Activated T-helper 1 cell treated with anti-CD3 and anti-CD28 coated beads, Interleukin-12 subunit alpha, Interleukin-12 subunit beta, Interleukin-2, Interleukin-4 antibody, amounts not matched to agents 30 ng/mL and 10 ng/mL and 1 ng/mL, durations not matched to agents 14 hours and 24 hours and 36 hours (primary cell): Measurements from ENCODE around the gene PDCD1. TPM values are rescaled to one million over a fixed set of nuclear protein-coding genes. Genes with fewer than 3 reads are reported as not detected.
A peak's percentile ranks its signal among the peaks of the same experiment; 100 is the strongest.

Experiments
- DNase-seq: peaks from one replicate; pipeline ENCODE4 v3.0.0; 2021; ENCODE audit warnings: low spot score
- H3K27ac Mint-ChIP-seq: one replicate; pipeline ENCODE4 v1.8.0; 2021; ENCODE audit warnings: mild to moderate bottlenecking, mixed read lengths
- H3K27me3 Mint-ChIP-seq: one replicate; pipeline ENCODE4 v1.8.0; 2022; ENCODE audit warnings: mild to moderate bottlenecking, moderate library complexity, mixed read lengths; ENCODE audit not compliant: insufficient read depth
- H3K36me3 Mint-ChIP-seq: one replicate; pipeline ENCODE4 v1.8.0; 2021; ENCODE audit warnings: low read depth, mixed read lengths
- H3K4me1 Mint-ChIP-seq: one replicate; pipeline ENCODE4 v1.8.0; 2021; ENCODE audit warnings: low read depth, mixed read lengths
- H3K4me3 Mint-ChIP-seq: one replicate; pipeline ENCODE4 v1.8.0; 2021; ENCODE audit warnings: mild to moderate bottlenecking, moderate library complexity, mixed read lengths
- H3K9me3 Mint-ChIP-seq: one replicate; pipeline ENCODE4 v1.8.0; 2021; ENCODE audit warnings: mixed read lengths
- intact Hi-C: fragments of 100-400 bp; cut with micrococcal nuclease; formaldehyde crosslinking; loops from one replicate; pipeline ENCODE4 v1.15.1; 2024
- total RNA-seq: library from RNA; stranded (reverse); gene quantifications from 2 replicates; pipeline ENCODE4 v1.2.3, GENCODE V29; 2022

Gene PDCD1
- total RNA-seq, 1 donor from 2014 or later, result 67.8 TPM

DNA sequence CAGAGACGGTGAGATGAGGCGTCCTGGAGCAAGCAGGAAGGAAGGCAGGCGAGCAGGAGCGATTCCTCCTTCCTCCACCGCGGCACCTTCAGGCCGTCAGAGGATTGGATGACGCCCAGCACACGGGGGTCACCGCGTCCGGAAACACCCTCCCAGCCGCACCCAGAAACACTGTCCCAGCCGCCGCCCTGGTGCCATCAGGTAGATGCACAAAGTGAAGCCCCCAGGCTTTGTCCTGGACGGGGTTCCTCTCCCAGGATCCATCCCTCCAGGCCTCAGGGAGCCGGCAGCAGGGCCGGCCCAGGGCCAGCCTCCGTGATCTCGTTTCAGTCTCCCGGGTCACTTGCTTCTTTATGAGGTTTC is 42.3 kb upstream of the PDCD1 start:
- H3K9me3 Mint-ChIP-seq, result no peaks in the 10 kb centered on the region
- intact Hi-C loops, result no loop called here
- no peak overlapping the region for H3K27ac Mint-ChIP-seq
- no peak for DNase-seq
- no peak overlapping the region for H3K4me3 Mint-ChIP-seq
- H3K27me3 Mint-ChIP-seq, result peaks cover 3% of the 10 kb centered on the region
- peaks cover 2% of the 10 kb centered on the region for H3K36me3 Mint-ChIP-seq
- no peaks in the 10 kb centered on the region for H3K4me1 Mint-ChIP-seq

DNA sequence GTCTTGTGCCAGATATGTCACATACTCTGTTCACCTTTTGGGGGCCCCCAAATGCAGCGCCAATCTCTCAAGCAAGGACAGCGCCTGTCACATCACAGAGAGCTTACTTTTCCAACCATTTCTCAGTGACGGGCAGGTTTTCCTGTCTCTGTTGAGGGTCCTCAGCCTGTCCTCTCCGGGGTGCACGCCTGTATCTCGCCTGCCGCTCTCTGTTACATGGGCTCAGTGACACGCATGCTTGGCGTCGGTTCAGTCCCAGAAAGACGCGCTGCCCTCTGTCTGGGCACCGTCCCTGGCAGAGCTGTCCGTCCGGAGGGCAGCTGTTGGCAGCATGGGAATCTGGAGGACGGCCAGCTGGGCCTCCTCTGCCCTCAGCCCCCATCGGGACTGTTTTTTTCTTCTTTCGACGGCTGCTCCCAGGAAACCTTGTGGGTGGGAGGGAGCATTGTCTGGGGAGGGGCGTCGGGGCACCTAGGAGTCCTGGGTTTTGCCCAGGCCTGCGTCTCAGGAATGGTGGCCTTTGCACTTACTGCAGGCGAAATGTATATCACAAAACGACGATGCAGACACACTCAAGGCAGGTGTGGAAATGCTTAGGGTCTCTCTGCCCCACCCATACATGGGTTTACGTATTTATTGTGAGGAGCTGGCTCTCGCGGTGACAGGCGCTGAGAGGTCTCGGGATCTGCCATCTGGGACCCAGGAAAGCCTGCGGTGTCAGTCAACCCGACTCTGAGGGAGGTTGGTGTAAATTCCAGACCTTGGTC is 41.7 kb upstream of the PDCD1 start:
- no peak overlapping the region for H3K27ac Mint-ChIP-seq
- intact Hi-C loops, result no loop called here
- H3K36me3 Mint-ChIP-seq, result peaks cover 2% of the 10 kb centered on the region
- no peak overlapping the region for H3K4me3 Mint-ChIP-seq
- no peak for DNase-seq
- no peaks in the 10 kb centered on the region for H3K4me1 Mint-ChIP-seq
- H3K27me3 Mint-ChIP-seq, result peaks cover 3% of the 10 kb centered on the region
- H3K9me3 Mint-ChIP-seq, result no peaks in the 10 kb centered on the region

DNA sequence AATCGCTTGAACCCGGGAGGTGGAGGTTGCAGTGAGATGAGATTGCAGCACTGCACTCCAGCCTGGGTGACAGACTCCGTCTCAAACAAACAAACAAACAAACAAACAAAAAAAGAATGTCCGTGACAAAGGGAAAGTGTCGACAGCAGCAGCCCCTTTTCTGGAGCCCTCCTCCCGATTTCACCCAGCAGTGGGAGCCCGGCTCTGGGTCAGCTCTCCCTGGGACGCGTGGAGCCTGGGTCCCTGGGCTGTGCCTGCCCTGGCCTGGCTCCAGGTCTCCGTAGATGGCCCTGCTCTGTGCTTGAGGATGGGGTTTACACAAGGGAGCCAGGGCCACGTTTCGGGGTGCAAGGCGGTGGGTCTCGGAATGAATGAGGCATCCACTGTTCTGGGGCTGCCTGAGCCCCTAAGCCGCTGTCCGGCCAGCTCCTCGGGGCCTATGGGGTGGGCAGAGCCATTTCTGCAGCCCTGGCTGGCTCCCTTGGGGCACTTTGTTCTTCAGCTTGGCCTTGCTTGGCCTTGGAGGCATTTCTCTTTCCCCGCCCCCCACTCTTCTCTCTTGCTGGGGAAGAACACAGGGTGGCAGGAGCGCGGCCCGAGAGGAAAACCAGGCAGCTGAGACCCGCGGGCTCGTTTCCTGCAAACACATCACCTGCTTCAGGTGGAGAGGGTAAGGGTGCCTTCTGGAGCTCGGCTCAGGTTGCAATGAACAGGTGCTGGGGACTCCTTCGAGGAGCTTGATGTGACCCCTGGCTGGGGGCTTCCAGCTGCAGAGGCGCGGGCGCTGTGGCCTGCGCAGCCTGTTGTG is 40.0 kb upstream of the PDCD1 start:
- no peak for DNase-seq
- H3K27ac Mint-ChIP-seq, result no peak overlapping the region
- H3K27me3 Mint-ChIP-seq, result peaks cover 3% of the 10 kb centered on the region
- no peaks in the 10 kb centered on the region for H3K9me3 Mint-ChIP-seq
- no peak overlapping the region for H3K4me3 Mint-ChIP-seq
- intact Hi-C loops, result no loop called here
- peaks cover 2% of the 10 kb centered on the region for H3K36me3 Mint-ChIP-seq
- no peaks in the 10 kb centered on the region for H3K4me1 Mint-ChIP-seq

DNA sequence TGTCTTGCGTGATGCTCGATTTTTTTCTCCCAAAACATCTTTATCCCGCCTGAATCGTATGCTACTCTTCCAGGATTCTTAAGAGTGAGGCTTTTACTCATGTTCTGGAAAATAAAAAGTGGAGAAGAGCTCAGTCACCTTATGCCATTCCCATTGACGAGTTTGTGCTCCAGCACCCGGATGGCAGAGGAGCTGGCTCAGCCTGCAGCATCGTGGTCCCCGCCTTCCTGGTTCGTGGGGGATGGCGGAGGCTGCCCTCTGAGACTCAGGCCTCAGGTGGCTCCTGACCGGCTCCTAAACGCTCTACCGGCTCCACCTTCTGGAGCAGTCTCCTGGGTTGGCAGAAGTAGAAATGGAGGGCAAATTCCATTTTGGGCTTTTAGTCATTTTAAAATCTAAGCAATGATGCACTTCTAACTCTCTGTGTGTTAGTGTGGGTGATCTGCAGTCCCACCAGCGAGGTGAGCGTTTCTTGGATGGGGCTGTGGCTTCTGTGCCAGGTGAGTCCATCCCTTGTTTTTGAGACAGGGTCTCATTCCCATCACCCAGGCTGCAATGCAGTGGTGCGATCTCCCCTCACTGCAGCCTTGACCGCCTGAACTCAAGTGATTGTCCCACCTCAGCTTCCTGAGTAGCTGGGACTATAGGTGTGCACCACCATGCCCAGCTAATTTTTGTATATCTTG is 38.7 kb upstream of the PDCD1 start:
- Mint-ChIP-seq H3K36me3 (peaks cover 2% of the 10 kb centered on the region), H3K27ac (peak overlapping the region; percentile 80)

DNA sequence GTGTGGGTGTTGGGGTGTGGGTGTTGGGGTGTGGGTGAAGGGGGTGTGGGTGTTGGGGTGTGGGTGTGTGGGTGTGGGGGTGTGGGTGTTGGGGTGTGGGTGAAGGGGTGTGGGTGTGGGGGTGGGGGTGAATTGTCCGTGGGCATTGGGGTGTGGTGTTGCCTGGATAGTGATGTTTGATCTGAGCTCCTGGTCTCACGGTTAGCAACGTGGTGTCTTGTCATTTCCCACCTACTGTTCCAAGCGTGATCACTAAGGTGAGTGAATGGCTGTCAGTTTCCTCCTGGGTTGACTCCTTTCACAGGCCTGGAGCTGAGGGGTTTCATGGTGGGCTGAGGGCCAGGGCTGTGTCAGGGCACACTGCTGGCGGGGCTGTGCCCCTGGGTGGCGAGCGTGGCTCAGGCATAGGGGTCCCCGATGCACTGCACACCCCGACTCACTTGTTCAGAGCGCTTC is 38.1 kb upstream of the PDCD1 start:
- H3K9me3 Mint-ChIP-seq, result no peaks in the 10 kb centered on the region
- H3K36me3 Mint-ChIP-seq, result peaks cover 2% of the 10 kb centered on the region
- intact Hi-C loops, result no loop called here
- H3K4me1 Mint-ChIP-seq, result no peaks in the 10 kb centered on the region
- H3K4me3 Mint-ChIP-seq, result no peak overlapping the region
- H3K27ac Mint-ChIP-seq, result peak overlapping the region; percentile 80
- peaks cover 2% of the 10 kb centered on the region for H3K27me3 Mint-ChIP-seq
- no peak for DNase-seq

More for the DNA sequence above, 38.7 kb upstream of the PDCD1 start:
- peak overlapping the region; percentile 7 for H3K4me3 Mint-ChIP-seq
- intact Hi-C loops, result no loop called here
- no peaks in the 10 kb centered on the region for H3K9me3 Mint-ChIP-seq
- H3K27me3 Mint-ChIP-seq, result peaks cover 3% of the 10 kb centered on the region
- no peak for DNase-seq
- no peaks in the 10 kb centered on the region for H3K4me1 Mint-ChIP-seq

DNA sequence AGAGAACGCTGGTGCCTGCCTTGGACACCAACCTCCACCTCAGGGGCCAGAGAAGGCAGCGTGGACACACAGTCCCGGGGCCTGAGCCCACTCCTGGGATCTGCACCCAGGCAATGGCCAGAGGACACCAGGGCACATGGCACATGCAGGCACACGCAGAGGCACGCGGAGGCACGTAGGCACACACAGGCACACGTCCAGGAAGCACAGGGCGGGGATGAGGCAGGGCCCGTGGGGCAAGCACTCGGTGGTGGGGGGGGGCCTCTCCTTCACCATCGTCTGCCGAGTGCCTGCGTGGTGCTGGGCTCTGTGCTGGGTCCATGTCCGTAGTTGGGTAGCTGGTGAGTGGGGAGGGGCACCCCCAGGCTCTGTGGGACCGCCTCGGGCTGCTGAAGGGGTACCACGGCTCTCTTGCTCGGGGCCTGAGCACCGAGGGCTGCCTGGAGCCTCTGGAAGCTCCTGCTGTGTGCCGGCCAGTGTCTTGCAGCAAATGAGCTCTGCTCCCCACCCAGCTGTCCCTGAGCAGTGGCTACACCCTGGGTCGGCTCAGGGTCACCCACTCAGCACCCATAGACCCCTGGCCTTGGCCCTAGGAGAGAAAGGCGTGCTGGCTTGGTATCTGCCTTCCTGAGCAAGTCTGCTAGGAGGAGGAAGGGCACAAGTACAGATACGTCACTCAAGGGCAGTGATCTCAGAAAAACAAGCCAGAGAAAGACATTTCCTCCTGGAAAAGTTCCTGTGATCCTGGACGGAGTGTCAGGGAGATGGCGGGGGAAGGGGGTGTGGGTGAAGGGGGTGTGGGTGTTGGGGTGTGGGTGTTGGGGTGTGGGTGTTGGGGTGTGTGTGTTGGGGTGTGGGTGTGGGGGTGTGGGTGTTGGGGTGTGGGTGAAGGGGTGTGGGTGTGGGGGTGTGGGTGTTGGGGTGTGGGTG is 37.3 kb upstream of the PDCD1 start:
- DNase-seq, result no peak
- H3K9me3 Mint-ChIP-seq, result no peaks in the 10 kb centered on the region
- H3K4me3 Mint-ChIP-seq, result peak overlapping the region; percentile 50
- intact Hi-C loops, result no loop called here
- H3K4me1 Mint-ChIP-seq, result no peaks in the 10 kb centered on the region
- peak overlapping the region; percentile 93 for H3K27ac Mint-ChIP-seq
- H3K27me3 Mint-ChIP-seq, result peaks cover 2% of the 10 kb centered on the region
- H3K36me3 Mint-ChIP-seq, result peaks cover 2% of the 10 kb centered on the region

DNA sequence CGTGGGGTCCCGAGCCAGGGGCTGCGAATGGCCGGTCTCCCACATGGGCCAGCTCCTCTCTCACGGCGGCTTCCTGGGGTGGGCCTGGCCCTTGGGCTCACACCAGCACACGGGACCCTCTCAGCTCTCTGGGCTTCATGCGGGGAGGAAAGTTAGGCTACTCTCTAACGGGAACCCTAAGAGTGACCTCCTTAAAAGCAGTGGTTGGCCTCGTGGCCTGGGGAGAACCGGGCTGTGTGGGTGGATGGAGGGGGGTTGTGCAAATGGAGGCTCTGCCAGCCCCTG is 36.7 kb upstream of the PDCD1 start:
- Mint-ChIP-seq H3K4me3 (no peak overlapping the region), H3K36me3 (peaks cover 2% of the 10 kb centered on the region), H3K27me3 (peaks cover 2% of the 10 kb centered on the region), H3K27ac (peak overlapping the region; percentile 74), H3K4me1 (no peaks in the 10 kb centered on the region), H3K9me3 (no peaks in the 10 kb centered on the region)
- intact Hi-C loops, result no loop called here
- DNase-seq, result no peak

DNA sequence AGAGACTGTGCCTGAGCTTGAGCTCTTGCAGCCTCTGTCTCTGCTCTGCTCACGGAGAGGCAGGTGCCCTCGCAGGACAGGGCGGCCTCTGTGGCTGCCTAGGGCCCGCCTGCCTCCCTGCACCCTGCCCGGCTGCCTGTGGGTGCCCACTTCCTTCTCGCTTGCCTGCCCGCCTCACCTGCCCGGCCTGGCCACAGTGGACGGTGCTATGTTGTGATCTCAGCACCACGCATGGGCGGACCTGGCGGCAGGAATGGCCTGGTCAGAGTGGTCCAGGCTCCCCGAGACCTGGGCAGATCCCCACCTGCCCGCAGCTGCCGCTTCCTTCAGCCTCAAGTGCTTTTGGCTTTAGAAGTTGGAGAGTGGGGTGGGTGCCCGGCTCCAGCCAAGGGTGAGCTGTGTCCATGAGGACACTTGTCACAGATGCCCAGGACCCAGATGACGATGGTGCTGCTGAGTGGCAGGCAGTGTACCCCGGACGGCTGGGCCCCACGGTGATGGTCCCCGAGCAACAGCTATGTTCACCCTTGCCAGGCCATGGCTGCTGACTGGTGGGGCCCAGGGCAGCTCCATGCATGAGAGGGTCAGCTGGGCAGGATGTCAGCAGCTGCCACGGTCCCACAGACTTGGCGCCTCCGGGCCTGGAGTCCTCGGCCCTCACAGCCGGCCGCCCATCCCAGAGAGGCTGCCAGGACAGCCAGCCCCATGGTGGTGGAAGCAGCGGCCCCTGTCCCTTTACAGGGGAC is 36.2 kb upstream of the PDCD1 start:
- intact Hi-C loops, result no loop called here
- no peaks in the 10 kb centered on the region for H3K9me3 Mint-ChIP-seq
- H3K4me3 Mint-ChIP-seq, result no peak overlapping the region
- peaks cover 2% of the 10 kb centered on the region for H3K36me3 Mint-ChIP-seq
- DNase-seq, result no peak
- peaks cover 2% of the 10 kb centered on the region for H3K27me3 Mint-ChIP-seq
- H3K27ac Mint-ChIP-seq, result no peak overlapping the region
- no peaks in the 10 kb centered on the region for H3K4me1 Mint-ChIP-seq

DNA sequence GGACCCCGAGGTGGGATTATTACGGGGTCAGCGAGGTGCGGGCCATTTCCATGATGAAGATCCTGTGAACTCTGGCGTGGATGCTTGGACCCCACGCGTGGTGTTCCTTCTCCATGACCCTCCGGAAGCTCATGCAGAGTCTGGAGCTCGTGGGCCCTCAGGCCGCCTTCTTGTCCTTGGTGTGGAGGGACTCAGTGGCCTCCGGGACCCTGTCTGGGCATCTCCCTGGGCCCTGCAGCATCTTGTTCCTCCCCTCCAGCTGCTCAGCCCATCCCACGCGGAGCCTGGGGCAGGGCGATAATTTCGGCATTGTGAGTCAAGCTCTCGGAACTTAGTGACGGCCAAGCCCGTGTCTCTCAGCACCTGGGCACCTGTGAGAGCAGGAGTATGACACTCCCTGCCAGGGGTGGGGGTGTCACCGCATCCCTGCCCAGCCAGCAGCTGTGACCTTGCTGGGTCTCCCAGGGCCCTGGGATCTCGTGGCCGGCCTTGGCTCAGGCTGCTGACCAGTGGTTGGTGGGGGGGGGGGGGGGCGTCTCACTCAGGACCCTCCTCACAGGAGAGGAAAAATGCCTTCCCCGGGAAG is 35.5 kb upstream of the PDCD1 start:
- Mint-ChIP-seq H3K27ac (peak overlapping the region; percentile 12), H3K4me3 (no peak overlapping the region), H3K36me3 (peaks cover 2% of the 10 kb centered on the region), H3K9me3 (no peaks in the 10 kb centered on the region), H3K27me3 (peaks cover 2% of the 10 kb centered on the region), H3K4me1 (no peaks in the 10 kb centered on the region)
- DNase-seq, result no peak
- intact Hi-C loops, result no loop called here

DNA sequence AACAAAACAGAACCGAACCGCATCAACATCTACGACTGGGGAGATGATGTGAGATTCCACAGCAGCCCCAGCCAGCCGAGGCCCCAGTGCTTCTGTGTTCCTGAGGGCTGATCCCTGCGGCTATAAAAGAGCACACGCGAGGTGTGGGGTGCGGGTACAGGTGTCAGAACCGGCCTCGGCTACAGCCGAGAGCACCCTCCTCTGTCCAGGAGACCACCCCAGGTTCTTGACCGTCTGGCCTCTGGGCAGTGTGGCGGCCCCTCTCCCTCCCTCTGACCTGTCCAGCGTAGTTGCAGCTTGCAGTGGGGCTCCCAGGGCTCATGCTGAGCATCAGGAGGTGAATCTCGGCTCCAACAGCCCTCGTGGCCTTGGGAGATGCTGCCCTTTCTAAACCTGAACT is 34.6 kb upstream of the PDCD1 start:
- no peak for DNase-seq
- intact Hi-C loops, result no loop called here
- Mint-ChIP-seq H3K27ac (no peak overlapping the region), H3K27me3 (peaks cover 2% of the 10 kb centered on the region), H3K4me1 (no peaks in the 10 kb centered on the region), H3K4me3 (no peak overlapping the region), H3K36me3 (peaks cover 2% of the 10 kb centered on the region), H3K9me3 (no peaks in the 10 kb centered on the region)

DNA sequence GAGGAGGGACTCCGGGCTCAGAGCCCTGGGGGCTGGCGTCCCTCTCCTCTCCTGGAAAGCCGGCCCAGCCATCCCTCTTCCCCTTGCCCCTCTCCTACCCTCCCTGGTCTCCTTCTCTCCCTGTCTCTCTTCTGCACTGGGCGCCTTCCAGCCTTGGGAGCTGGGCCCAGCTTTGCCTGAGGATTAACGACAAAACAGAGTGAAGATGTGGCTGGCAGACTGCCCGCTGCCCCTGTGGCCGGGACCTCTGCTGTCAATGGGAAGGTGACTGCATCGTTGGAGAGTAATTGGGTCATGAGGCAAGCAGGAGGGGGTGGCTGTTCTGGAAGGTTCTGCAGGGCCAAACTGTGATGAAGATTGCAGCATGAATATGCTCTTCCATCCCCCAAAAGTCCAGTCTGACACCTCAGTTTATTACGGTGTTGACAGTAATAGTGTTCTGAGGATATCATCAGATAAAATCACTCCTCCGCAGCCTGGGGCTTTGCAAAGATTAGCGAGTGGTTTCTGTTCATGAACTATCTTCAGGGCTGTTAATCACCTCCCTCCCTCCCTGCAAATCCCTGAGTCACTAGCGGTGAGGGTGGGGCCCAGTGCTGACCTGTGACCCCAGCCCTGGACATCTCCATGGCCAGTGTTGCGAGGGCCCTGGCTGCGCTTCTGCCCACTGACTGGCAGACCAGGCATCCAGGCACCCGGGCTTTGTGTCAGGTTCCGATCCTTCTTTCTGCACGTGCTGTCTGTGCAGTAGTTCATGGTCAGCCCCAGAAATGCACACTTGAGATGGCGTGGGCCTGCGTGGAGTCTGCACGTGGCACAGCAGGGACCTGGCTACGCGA is 33.8 kb upstream of the PDCD1 start:
- H3K4me3 Mint-ChIP-seq, result no peak overlapping the region
- peaks cover 4% of the 10 kb centered on the region for H3K4me1 Mint-ChIP-seq
- peaks cover 3% of the 10 kb centered on the region for H3K9me3 Mint-ChIP-seq
- H3K27ac Mint-ChIP-seq, result no peak overlapping the region
- peaks cover 2% of the 10 kb centered on the region for H3K27me3 Mint-ChIP-seq
- peaks cover 4% of the 10 kb centered on the region for H3K36me3 Mint-ChIP-seq
- no peak for DNase-seq
- intact Hi-C loops, result no loop called here
